NCI-H128 (cell line): ENCODE measurements around the gene GPR108.

ENCODE experiments used
- DNase-seq: peaks from one replicate; lab custom pipeline; 2025; ENCODE audit not compliant: unreplicated experiment; lab: John Stamatoyannopoulos, UW

GPR108 gene

DNA sequence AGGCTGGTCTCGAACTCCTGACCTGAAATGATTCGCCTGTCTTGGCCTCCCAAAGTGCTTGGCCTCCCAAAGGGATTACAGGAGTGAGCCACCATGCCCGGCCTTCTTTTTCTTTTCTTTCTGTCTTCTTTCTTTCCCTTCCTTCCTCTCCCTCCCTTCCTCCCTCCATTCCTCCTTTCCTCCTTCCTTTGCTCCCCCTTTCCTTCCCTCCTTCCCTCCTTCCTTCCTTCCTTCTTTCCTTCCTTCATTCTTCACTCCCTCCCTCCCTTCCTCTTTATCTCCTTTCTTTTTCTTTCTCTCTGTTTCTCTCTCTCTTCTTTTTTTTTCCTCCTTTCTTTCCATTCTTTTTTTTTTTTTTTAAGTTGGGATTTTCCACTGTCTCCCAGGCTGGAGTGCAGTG lies 29.0 kb downstream of the GPR108 start:
- DNase-seq: no peak

DNA sequence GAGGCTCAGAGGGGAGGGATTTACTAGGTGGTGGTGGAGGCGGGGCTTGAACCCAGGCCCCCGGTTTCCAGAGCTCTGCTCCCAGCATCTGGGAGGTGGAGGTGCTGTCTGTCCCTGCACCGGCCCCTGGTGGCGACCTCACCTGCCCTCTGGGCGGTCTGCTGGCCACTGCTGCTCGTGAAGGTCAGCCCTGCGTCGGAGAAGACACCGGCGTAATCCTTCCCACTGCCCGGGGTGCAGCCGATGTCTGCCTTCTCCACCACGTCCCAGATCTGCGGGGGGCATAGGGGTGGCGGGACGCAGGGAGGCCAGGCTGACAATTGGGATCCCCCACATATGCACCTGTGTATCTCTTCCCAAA lies 29.7 kb downstream of the GPR108 start:
- no peak for DNase-seq

DNA sequence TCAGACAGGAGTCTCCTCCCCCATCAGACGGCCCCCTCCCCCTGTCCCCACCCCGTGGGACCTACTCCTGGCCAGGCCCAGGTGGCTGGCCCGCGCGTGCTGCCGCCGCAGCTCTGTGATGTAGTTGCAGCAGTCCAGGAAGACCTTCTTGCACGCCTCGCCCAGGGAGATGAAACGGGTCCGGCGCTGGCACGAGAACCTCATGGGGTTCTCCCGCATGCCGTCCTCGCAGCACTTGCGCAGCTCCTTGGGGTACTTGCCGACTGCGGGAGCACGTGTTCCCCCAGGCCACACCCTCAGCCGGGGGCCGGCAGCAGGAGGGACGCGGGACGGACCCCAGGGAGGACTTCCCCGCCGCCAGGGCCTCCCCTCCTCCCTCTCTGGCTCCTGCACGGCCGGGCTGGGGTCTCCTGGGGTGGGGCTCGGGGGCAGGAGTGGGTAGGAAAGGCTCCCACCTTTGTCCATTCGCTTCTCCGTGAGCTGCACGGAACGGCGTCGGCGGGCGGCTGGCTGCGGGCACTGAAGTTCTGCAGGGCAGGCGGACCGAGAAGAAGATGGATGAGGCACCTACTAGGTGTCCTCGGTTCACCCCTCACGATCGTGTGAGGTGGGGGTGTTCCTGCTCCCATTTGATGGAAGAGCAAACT lies 30.2 kb downstream of the GPR108 start:
- no peak for DNase-seq

DNA sequence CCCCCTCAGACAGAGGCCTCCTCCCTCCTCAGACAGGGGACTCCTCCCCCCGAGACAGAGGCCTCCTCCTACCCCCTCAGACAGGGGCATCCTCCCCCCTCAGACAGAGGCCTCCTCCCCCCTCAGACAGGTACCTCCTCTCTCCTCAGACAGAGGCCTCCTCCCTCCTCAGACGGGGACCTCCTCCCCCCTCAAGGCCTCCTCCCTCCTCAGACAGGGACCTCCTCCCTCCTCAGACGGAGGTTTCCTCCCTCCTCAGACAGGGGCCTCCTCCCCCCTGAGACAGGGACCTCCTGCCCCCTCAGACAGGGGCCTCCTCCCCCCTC lies 30.8 kb downstream of the GPR108 start:
- DNase-seq: no peak

DNA sequence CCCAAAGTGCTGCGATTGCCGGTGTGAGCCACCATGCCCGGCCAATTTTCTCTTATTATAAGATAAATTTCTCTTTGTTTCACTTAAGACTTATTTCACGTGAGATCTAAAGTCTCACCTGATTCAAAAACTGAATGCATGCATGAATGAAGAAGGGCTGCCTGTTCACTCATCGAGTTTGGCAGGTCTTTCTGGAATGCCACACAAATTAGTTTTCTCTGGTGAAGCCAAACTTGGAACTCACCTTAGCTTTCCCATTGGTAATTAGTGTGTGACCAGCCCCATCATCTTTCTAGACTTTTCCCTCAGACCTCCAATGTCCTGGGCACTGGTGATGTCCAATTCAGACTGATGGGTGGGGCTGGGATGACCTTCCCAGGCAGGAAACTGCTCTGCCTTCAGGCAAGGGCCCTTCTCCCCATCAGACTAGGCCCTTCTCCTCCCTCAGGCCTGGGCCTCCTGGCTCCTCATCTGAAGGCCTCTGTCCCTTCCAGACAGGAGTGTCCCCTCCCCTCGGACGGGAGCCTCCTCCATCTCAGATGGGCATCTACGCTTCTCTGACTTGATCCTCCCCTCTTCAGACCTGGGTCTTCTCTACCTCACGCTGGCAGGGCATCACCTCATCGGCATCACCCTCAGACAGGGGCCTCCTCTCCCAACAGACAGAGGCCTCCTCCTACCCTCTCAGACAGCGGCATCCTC lies 31.3 kb downstream of the GPR108 start:
- no peak for DNase-seq

DNA sequence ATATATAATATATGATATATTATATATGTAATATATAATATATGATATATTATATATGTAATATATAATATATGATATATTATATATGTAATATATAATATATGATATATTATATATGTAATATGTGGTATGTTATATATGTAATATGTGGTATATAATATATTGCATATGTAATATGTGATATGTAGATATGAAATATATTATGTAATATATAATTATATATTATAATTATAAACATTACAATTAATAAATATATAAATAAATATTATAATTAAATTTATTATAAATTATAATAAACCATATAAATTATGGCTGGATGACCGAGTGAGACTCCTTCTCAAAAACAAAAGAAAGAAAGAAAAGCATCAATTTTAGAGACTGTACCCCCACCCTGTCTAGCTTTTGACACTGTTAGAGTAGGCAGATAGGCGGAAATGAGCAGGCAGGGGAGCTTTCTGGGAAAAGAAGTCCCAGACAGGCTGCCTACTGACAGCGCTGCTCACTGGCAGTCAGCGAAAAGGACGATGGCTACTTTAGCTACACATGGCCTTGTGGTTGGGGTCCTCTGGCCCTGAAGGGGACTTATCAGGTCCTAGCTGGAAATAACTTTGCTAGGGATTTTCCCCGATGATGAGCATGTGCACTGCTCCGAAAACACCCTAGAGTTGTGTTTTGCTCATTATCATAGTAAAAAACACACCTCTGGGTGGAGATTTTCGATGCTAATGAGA lies 36.6 kb downstream of the GPR108 start:
- DNase-seq: no peak

DNA sequence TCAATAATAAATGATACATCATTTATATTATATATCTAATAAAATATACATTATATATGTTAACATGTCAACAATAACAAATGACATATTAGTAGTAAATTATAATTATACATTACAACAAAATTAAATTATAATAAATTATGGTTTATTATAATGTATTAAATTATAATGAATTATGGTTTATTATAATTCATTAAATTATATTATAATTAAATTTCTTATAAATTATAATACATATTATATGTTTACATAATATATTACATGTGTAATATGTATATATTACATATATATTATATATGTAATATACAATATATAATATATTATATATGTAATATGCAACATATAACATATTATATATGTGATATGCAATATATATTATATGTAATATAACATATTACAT lies 37.4 kb downstream of the GPR108 start:
- DNase-seq: no peak

DNA sequence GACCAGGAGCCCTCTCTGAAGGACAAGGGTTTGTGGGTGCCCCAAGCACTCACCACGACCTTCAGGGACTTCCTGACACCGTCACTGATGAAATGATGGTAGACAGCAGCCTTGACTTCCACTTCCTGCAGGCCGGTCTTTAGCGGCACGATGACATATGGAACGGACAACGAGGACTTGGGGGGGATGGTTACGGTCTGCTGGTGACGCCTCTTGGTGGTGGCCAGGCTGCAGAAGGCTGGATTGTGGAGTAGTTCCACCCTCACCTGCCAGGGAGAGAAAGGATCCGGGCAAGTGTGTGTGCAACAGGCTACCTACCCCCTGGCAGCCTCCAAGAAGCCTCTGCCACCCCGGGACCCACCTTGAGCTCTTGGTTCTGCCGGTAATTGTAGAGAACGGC lies 40.1 kb downstream of the GPR108 start:
- no peak for DNase-seq

DNA sequence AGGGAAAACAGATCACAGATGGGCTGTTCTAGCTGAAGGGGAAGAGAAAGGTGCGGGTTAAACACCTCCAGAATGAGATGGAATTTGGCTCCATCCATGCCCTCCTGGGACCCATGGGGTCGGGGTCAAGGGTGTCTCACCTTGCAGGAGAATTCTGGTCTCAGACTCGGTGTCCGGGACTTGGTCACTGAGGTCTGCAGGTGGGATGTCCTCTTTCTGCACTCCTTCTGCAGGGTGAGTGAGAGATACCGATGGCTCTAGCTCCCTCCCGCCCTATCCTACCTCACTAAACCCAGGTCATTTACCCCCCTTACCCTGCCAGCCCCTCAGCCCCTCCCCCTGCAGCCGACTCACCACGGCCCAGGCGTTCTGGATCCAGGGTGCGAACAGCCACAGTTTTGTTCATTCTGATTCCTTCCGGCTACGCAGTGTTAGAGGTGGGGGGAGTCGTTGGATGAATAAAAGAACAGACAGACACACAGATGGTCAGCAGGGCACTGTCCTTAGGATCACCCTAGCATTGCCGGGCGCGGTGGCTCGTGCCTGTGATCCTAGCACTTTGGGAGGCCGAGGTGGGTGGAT lies 41.0 kb downstream of the GPR108 start:
- no peak for DNase-seq

DNA sequence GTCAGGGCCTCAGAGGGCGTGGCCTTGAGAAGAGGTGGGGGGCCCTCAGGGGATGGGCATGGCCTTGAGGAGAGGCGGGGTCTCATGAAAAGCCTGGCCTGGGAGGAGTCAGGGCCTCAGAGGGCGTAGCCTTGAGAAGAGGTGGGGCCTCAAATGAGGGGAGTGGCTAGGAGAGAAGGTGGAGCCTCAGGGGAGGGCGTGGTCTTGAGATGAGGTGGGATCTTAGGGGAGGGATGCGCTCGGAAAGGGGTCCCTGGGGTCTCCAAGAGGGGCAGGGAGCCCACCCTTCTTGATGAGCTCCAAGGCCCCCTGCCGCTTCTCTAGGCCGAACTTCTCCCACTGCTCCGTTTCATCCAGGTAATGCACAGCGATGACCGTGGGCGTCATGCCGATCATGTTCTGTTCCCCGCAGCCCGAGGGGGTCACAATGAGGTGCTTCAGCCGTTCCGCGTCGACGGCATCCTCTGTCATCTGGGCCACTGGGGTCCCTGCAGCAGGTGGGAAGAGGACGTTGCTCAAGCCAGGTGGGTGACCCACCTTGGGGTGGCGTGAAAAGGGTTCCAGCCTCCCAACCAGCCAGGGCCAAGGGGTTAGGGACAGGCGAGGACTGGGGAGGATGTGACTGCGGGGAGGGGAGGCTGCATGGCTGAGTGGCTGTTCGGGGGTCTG lies 43.1 kb downstream of the GPR108 start:
- no peak for DNase-seq

DNA sequence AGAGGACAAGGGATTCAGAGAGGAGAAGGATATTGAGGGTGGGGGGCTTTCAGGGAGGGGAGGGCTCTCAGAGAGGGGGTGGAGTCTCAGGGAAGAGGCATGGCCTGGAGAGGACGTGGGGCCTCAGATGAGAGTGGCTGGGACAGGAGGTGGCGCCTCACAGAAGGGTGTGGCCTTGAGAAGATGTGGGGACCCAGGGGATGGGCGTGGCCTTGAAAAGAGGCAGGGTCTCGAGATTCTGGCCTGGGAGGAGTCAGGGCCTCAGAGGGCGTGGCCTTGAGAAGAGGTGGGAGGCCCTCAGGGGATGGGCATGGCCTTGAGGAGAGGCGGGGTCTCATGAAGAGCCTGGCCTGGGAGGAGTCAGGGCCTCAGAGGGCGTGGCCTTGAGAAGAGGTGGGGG lies 43.7 kb downstream of the GPR108 start:
- no peak for DNase-seq

DNA sequence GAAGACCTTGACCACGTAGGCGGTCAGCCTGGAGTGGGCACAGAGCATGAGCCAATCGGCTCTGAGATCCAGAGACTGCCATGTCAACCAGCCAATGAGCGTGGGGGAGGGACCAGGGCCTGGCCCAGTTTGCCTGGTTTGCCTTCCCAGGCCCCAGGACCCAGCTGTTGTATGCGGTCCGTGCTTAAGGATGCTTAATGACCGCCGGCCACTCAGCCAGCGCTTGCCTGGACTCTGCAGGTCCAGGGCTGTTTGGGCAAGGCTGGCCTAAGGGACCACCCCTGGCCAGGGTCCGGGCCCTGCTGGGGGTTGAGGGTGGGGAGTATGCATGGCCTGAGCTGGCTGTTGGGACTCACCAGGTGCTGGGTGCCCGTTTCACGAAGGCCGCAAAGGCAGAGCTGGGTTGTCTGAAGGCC lies 44.3 kb downstream of the GPR108 start:
- DNase-seq: no peak

DNA sequence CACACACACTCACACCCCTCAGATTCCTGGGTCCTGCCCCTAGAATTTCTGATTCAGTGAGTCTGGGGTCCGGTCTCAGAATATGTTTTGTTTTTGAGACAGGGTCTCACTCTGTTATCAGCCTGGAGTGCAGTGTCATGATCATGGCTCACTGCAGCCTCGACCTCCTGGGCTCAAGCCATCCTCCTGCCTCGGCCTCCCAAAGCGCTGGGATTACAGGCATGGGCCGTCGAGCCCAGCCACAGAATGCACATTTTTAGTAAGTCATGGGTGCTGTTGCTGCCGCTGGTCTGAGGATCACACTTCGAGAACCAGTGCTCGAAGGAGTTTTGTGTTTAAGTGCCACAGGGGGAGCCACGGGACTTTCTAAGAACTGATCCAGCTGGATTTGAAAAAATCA lies 45.4 kb downstream of the GPR108 start:
- DNase-seq: no peak

DNA sequence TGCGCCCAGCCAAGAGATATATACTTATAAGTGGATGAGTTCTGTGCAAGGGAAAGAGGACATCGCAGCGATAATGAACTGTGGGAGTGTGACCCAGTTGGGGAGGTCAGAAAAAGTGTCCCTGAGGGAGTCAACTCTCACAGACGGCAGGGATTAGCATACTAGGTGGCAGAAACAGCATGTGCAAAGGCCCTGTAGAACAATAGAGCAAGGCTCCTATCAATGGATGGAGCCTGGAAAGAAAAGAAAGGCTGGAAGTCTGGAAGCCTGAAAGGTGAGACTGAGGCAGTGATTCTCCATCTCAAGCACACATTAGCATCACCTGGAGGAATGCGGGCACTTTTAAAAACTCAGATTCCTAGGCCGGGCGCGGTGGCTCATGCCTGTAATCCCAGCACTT lies 46.0 kb downstream of the GPR108 start:
- DNase-seq: no peak

DNA sequence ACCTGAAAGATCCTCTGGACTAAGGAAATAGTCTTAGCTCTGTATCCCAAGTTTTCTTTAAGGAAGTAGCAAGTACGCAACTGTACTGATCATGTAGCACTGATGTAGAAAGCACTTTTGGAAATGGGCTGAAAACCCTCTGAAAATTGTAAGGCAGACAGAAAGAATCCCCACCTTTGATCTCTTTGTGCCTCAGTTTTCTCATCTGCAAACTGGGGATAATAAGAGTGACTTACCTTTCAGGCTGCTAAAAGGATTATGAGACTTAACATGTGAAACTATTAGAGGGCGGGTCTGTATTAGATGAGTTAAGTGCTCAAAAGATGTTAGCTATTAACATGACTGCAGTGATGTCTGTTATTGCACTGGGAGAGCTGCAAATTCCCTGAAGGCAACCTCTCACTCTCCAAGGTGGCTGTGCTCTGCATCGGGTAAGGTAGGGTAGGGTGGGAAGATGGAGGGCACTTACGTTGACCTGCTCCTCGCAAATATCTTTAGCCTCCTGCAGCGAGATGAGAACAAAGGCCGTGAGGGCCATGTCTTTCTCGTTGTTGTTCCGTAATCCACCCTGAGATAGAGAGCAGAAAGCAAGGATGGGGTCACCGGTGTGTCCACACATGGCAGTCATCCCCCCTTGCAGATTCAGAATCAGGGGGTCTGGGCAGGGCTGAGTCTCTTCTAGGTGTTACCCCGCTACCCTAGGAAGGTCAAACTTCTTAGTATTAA lies 47.1 kb downstream of the GPR108 start:
- no peak for DNase-seq

DNA sequence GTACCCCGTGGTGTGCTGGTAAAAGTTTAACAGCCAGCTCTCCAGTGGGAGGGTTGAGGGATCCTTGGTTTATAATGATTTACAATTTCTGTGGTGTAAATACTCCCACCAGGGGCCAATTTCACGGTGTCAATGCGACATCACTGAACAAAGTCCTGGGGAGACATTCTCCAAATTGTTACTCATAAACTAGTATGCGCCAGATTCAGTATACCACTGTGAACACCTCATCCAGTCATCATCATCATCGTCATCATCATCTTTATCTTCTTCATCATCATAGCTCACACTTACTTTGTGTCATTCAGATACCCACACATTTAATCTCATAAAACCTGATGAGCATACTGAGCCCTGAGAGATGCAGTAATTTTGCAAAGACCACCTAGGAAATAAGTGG lies 50.3 kb downstream of the GPR108 start:
- no peak for DNase-seq

DNA sequence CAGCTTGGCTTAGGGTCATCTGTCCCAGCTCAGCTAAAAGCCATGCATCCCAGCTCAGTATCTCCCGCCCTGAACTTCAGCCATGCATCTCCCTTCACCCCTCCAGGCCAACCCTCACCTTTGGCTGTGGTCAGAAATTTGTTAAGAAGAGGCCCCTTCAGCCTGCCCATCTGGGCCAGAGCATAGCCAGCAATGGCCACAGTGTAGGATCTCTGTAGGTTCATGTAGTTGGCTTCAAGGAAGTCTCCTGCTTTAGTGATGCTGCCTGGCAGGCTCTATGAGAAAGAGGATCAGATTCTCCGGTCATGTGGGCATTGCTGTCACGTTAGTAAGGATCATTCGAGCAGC lies 50.8 kb downstream of the GPR108 start:
- DNase-seq: no peak

DNA sequence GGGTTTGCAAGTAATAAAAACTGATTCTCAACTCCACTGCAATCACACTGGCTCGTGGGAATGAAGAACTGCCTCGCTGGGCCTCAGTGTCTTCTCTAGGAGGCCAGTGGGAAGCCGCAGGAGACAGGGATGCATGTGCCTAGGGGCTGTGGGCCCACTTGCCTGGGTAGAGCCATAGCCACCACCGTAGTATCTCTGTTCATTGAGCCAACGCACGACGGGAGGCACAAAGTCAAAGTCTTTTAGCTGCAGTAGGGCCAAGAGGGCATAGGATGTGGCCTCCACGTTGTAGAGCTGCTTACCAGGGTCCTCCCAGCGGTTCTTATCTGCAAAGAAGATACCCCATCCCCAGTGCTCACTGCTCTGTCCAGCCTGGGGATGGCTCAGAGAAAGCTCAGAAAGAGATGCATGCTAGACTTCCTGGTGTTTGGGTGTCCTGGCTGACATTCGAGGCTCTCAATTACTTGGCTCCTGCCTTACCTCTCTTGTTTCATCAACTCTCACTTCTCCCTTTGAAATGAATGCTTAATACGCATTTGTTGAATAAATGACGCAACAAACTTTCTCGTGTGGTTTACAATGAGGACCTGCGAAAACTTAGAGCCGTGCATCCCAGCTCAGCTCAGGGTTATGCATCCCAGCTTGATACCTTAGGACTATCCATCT lies 51.3 kb downstream of the GPR108 start:
- no peak for DNase-seq

DNA sequence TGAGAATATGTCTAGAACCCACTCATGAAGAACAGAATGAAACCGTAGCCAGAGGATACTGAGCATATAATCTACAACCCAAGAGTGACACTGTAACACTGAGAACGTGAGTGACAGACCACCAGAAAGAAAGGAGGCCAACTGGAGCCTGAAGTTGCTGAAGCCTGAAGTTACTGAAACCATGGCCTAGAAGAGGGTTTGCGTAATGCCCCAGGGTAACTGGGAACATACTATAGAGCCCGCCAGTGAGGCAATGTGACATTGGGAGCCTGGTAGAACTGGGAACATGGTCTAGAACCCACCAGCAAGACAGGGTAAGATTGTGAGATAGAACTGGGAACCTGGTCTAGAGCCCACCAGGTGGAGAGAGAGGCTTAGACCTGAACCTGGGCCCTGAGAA lies 51.9 kb downstream of the GPR108 start:
- no peak for DNase-seq

DNA sequence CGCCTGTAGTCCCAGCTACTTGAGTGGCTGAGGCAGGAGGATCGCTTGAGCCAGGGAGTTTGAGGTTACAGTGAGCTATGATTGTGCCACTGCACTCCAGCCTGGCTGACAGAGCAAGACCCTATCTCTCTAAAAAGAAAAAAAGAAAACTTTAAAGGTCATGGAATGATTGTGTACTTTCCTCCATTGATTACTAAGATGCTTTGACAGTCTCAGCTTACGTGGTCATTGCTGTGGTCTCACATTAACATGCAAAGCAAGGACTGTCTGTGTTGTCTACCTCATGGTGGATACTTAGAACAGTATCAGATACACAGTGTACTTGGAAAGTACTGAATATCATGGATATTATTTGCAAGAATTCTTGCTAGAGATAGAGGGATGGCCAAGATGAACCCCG lies 53.4 kb downstream of the GPR108 start:
- no peak for DNase-seq
